ENCODE data around the gene ETF1. TPM values are rescaled to one million over a fixed set of nuclear protein-coding genes. Genes with fewer than 3 reads are reported as not detected.

ETF1 gene
- total and polyA plus RNA-seq, 2 donors (not counting 1 experiment from before 2014, with no cell fraction given): 10.2 to 50.5 TPM

DNA sequence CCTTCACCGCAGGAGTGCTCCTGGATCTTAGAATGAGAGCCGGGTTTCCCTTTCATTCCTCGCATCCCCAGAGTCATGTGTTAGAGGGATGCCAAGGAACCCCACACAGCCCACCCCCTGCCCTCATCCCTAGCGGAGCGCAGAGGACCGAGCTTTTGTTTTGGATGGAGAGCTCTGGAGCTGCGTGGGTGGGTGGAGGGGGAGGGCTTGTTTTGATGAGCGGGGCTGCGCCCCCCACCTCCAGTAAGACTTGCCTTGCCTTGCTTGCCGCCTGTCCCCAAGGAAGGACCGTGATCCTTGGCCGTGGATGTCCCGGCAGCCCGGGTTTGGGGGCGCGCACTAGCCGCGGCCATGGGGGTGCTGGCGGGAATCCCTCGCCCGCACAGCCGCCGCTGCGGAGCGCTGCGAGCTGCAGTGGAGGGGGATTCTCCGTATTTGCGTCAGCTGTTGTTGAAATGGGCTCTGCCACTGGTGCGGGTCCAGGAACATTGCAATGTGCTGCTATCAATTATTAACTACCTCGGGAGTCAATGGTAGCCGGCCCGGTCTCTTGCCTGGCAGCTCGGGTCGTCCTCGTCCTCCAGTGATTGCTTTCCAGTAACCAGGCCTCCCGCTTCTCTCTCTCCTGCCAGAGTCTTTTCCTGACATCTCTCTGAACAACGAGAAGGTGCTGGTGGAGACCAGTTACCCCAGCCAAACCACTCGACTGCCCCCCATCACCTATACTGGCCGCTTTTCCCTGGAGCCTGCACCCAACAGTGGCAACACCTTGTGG is 76.7 kb downstream of the ETF1 start:
- Histone ChIP-seq H3K4me2 (replicated peaks; ENCODE audit: low read depth, low read length, poor library complexity, severe bottlenecking) (peak overlapping the region; percentile 100), H3K27me3 (replicated peaks in 1 of 4; ENCODE audit: control extremely low read depth in 1 of 4, control insufficient read depth in 3 of 4, insufficient read depth in 4 of 4, low read length in 3 of 4) (no peaks in the 10 kb centered on the region), H3K4me1 (ENCODE audit: control insufficient read depth in 2 of 2, insufficient read depth in 2 of 2, low read length in 2 of 2) (peaks cover 16 to 29% of the 10 kb centered on the region in 2 donors), H3K27ac (ENCODE audit: low read length in 2 of 2) (no peak overlapping the region), H3K9me3 (ENCODE audit: control extremely low read depth in 1 of 3, control insufficient read depth in 2 of 3, insufficient read depth in 1 of 3, low read length in 2 of 3) (no peaks in the 10 kb centered on the region), H3K36me3 (replicated peaks in 1 of 2; ENCODE audit: control extremely low read depth in 1 of 2, control insufficient read depth in 1 of 2, extremely low read depth in 1 of 2, insufficient read depth in 2 of 2, low read length in 1 of 2) (peaks cover 0 to 2% of the 10 kb centered on the region in 2 experiments), H3K4me3 (ENCODE audit: control extremely low read depth in 1 of 5, extremely low read depth in 1 of 5, insufficient read depth in 1 of 5, low read depth in 2 of 5, low read length in 4 of 5) (peak overlapping the region; percentile 57 to 98 (median 67)), H3K79me2 (ENCODE audit: control insufficient read depth, insufficient read depth, low read length) (peaks cover 3% of the 10 kb centered on the region), H3K9ac (ENCODE audit: low read length) (peak overlapping the region; percentile 91), H4K20me1 (ENCODE audit: control insufficient read depth, insufficient read depth, low read length, poor library complexity, severe bottlenecking) (peaks cover 25% of the 10 kb centered on the region), H2AFZ (ENCODE audit: insufficient read depth, low read depth, low read length, poor library complexity, severe bottlenecking) (peak overlapping the region; percentile 87)
- 44% methylated on average over 36 of the region's 39 CpGs for WGBS (ENCODE audit: insufficient coverage)
- peaks cover 34% of the 10 kb centered on the region for H3K4me1 Mint-ChIP-seq
- peak overlapping the region; percentile 79 for H3K27ac Mint-ChIP-seq
- CTCF ChIA-PET: interaction anchor here (1.1 to 9.3 kb wide), 3 partner anchors 17 to 37 kb away, joined by 5 to 65 read pairs (median 43); no protein-coding TSS in a partner anchor
- no peak for ATAC-seq (ENCODE audit: low read depth)
- H3K9me3 Mint-ChIP-seq (ENCODE audit: insufficient read depth): no peaks in the 10 kb centered on the region
- H3K27me3 Mint-ChIP-seq: no peaks in the 10 kb centered on the region
- H3K4me3 Mint-ChIP-seq: peak overlapping the region; percentile 94
- POLR2A ChIA-PET: interaction anchor here (1.7 to 1.9 kb wide), 2 partner anchors 109 to 113 kb away, joined by 6 to 7 read pairs; partner anchors contain the start of genes HSPA9 and KDM3B
- no peak for DNase-seq
- intact Hi-C loops (cut with micrococcal nuclease): loop anchor here (10.0 kb wide), 1 partner anchor 938 kb away; the partner anchor contains the start of gene SPATA24
- TF ChIP-seq, protein P1, sequence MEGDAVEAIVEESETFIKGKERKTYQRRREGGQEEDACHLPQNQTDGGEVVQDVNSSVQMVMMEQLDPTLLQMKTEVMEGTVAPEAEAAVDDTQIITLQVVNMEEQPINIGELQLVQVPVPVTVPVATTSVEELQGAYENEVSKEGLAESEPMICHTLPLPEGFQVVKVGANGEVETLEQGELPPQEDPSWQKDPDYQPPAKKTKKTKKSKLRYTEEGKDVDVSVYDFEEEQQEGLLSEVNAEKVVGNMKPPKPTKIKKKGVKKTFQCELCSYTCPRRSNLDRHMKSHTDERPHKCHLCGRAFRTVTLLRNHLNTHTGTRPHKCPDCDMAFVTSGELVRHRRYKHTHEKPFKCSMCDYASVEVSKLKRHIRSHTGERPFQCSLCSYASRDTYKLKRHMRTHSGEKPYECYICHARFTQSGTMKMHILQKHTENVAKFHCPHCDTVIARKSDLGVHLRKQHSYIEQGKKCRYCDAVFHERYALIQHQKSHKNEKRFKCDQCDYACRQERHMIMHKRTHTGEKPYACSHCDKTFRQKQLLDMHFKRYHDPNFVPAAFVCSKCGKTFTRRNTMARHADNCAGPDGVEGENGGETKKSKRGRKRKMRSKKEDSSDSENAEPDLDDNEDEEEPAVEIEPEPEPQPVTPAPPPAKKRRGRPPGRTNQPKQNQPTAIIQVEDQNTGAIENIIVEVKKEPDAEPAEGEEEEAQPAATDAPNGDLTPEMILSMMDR (IDR thresholded peaks at IDR 0.05): no peak
- TF ChIP-seq EZH2 (IDR thresholded peaks at IDR 0.05; ENCODE audit: borderline replicate concordance, insufficient read depth, low read depth, low read length, poor library complexity, severe bottlenecking): no peak

Data from B cell (primary cell).